Thyroid gland (tissue), 4 donors: ENCODE data around the gene NCAPG.

Experiments
- POLR2A ChIP-seq, 2 donors: fragments of 450-650 bp; IDR thresholded peaks; one replicate each; pipeline ENCODE4 v1.6.1; 2017; ENCODE audit warnings: antibody characterized with exemption in 2 of 2, mild to moderate bottlenecking in 2 of 2, moderate library complexity in 1 of 2
- TF ChIP-seq, protein P1 (sequence below), 6 experiments: fragments of 200-600 bp in 3 of 6; fragments of 450-650 bp in 3 of 6; sonication (generic) in 3 of 6; IDR thresholded peaks; one replicate each; pipeline ENCODE4 v1.5.1; 2016 to 2019; ENCODE audit warnings: antibody characterized with exemption in 6 of 6, mild to moderate bottlenecking in 2 of 6, inconsistent platforms in 1 of 6, moderate library complexity in 1 of 6

DNA sequence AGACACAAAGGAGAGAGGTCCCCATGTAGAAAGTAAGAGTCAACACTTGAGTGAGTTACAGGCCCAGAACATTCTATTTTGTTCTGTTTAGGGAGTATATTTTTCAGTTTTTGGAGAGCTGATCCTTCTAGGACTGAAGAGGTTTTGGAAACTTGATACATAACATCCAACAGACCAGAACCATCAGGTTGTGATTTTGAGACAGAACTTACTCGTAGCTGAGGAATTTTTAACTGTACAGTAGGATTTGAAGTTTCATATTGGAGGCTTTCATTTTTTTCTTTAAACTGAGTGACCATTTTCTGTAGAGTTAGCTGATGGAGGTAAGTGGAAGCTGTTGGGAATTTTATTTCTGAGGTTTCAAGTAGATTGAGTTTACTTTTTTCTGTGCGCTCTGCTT is 73.3 kb downstream of the NCAPG start:
- TF ChIP-seq, protein P1, sequence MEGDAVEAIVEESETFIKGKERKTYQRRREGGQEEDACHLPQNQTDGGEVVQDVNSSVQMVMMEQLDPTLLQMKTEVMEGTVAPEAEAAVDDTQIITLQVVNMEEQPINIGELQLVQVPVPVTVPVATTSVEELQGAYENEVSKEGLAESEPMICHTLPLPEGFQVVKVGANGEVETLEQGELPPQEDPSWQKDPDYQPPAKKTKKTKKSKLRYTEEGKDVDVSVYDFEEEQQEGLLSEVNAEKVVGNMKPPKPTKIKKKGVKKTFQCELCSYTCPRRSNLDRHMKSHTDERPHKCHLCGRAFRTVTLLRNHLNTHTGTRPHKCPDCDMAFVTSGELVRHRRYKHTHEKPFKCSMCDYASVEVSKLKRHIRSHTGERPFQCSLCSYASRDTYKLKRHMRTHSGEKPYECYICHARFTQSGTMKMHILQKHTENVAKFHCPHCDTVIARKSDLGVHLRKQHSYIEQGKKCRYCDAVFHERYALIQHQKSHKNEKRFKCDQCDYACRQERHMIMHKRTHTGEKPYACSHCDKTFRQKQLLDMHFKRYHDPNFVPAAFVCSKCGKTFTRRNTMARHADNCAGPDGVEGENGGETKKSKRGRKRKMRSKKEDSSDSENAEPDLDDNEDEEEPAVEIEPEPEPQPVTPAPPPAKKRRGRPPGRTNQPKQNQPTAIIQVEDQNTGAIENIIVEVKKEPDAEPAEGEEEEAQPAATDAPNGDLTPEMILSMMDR (IDR thresholded peaks at IDR 0.05) = no peak
- TF ChIP-seq POLR2A (IDR thresholded peaks at IDR 0.05) = no peak
